ENCODE results near the gene MAML2.

MAML2 gene

GRCh38 chr11:95993438-95994298, 349.3 kb downstream of the MAML2 start:
- DNase-seq, result no peak

GRCh38 chr11:95991545-95991944, 351.4 kb downstream of the MAML2 start:
- DNase-seq, result no peak

GRCh38 chr11:95991101-95991500, 351.9 kb downstream of the MAML2 start:
- no peak for DNase-seq

GRCh38 chr11:95989780-95990179, 353.2 kb downstream of the MAML2 start:
- DNase-seq, result no peak

GRCh38 chr11:95989076-95989605, 353.9 kb downstream of the MAML2 start:
- no peak for DNase-seq

- no peak for DNase-seq
These were observed 357.7 kb downstream of the MAML2 start for GRCh38 chr11:95985174-95985808.

GRCh38 chr11:95984072-95984471, 358.9 kb downstream of the MAML2 start:
- no peak for DNase-seq

GRCh38 chr11:95977534-95978174, 365.3 kb downstream of the MAML2 start:
- DNase-seq, result no peak

GRCh38 chr11:95976550-95976949, 366.4 kb downstream of the MAML2 start:
- no peak for DNase-seq

GRCh38 chr11:95975343-95975742, 367.7 kb downstream of the MAML2 start:
- DNase-seq, result no peak

GRCh38 chr11:95972060-95972459, 370.9 kb downstream of the MAML2 start:
- DNase-seq, result no peak

- no peak for DNase-seq
These were observed 374.4 kb downstream of the MAML2 start for GRCh38 chr11:95968585-95968984.

GRCh38 chr11:95964281-95964680, 378.7 kb downstream of the MAML2 start:
- DNase-seq, result no peak

- no peak for DNase-seq
These were observed 381.2 kb downstream of the MAML2 start for GRCh38 chr11:95961758-95962157.

GRCh38 chr11:95950905-95951304, 392.1 kb downstream of the MAML2 start:
- DNase-seq, result no peak

- DNase-seq, result no peak
These were observed 394.4 kb downstream of the MAML2 start for GRCh38 chr11:95948637-95949036.

- no peak for DNase-seq
These were observed 398.4 kb downstream of the MAML2 start for GRCh38 chr11:95944623-95945022.

- no peak for DNase-seq
These were observed 399.4 kb downstream of the MAML2 start for GRCh38 chr11:95943546-95943945.

- no peak for DNase-seq
These were observed 403.9 kb downstream of the MAML2 start for GRCh38 chr11:95939091-95939490.

GRCh38 chr11:95937358-95937757, 405.6 kb downstream of the MAML2 start:
- DNase-seq, result no peak

- DNase-seq, result no peak
These were observed 409.4 kb downstream of the MAML2 start for GRCh38 chr11:95933594-95933993.

GRCh38 chr11:95931916-95932315, 411.1 kb downstream of the MAML2 start:
- DNase-seq, result no peak

GRCh38 chr11:95930948-95931347, 412.0 kb downstream of the MAML2 start:
- DNase-seq, result no peak

- no peak for DNase-seq
These were observed 416.3 kb downstream of the MAML2 start for GRCh38 chr11:95926726-95927125.

Measured in NCI-H2081 treated with DMSO at 0.1 percent for 48 hours (cell line).